ENCODE data around the gene TMPRSS9. TPM values are rescaled to one million over a fixed set of nuclear protein-coding genes. Genes with fewer than 3 reads are reported as not detected.

TMPRSS9 gene
- polyA plus RNA-seq, 1 donor from 2014 or later = not detected

GRCh38 chr19:2433854-2434253 is 73.8 kb downstream of the TMPRSS9 start:
- no peaks in the 10 kb centered on the region for H3F3A ChIP-seq (ENCODE audit: insufficient read depth, low read length, poor library complexity, severe bottlenecking)
- TF ChIP-seq POLR2AphosphoS5 (IDR thresholded peaks at IDR 0.05) = no peak

GRCh38 chr19:2434267-2434666 is 74.2 kb downstream of the TMPRSS9 start:
- H3K9me3 ChIP-seq (ENCODE audit: low read length) = no peaks in the 10 kb centered on the region
- H3K9me2 ChIP-seq (ENCODE audit: insufficient read depth, low read length) = no peaks in the 10 kb centered on the region
- H3K9ac ChIP-seq (ENCODE audit: low read length) = no peak overlapping the region
- no peaks in the 10 kb centered on the region for H3K27me3 ChIP-seq (ENCODE audit: insufficient read depth, low read depth, low read length)
- peaks cover 7% of the 10 kb centered on the region for H3K36me3 ChIP-seq (ENCODE audit: insufficient read depth, low read length)
- H3K79me2 ChIP-seq (replicated peaks; ENCODE audit: insufficient read depth, low read length) = no peaks in the 10 kb centered on the region
- TF ChIP-seq TAF1 (IDR thresholded peaks at IDR 0.05; ENCODE audit: low read depth) (no peak), REST (IDR thresholded peaks at IDR 0.05; ENCODE audit: borderline replicate concordance) (no peak), EP300 (conservative IDR thresholded peaks at IDR 0.05; ENCODE audit: poor library complexity, severe bottlenecking) (no peak), RAD21 (conservative IDR thresholded peaks at IDR 0.05) (no peak), EZH2 (IDR thresholded peaks at IDR 0.05; ENCODE audit: borderline replicate concordance, insufficient read depth, low read length, poor library complexity, severe bottlenecking) (no peak), SMC3 (conservative IDR thresholded peaks at IDR 0.05; ENCODE audit: poor library complexity) (no peak), POLR2AphosphoS5 (IDR thresholded peaks at IDR 0.05) (no peak), MXI1 (conservative IDR thresholded peaks at IDR 0.05; ENCODE audit: poor library complexity, severe bottlenecking) (no peak), CTCF (IDR thresholded peaks at IDR 0.05; ENCODE audit: poor library complexity, severe bottlenecking) (no peak)
- H3F3A ChIP-seq (ENCODE audit: insufficient read depth, low read length, poor library complexity, severe bottlenecking) = no peaks in the 10 kb centered on the region
- H3K4me3 ChIP-seq (ENCODE audit: low read length) = no peak overlapping the region
- H4K20me1 ChIP-seq (ENCODE audit: insufficient read depth) = no peaks in the 10 kb centered on the region
- no peak overlapping the region for H3K27ac ChIP-seq (ENCODE audit: low read length)
- H3K4me2 ChIP-seq (ENCODE audit: low read length) = no peak overlapping the region
- no peak overlapping the region for H2AFZ ChIP-seq (ENCODE audit: low read depth, low read length)

More at GRCh38 chr19:2433854-2434253, 73.8 kb downstream of the TMPRSS9 start:
- no peak overlapping the region for H2AFZ ChIP-seq (ENCODE audit: low read depth, low read length)
- no peak overlapping the region for H3K4me2 ChIP-seq (ENCODE audit: low read length)
- H3K4me3 ChIP-seq (ENCODE audit: low read length) = no peak overlapping the region
- peaks cover 7% of the 10 kb centered on the region for H3K36me3 ChIP-seq (ENCODE audit: insufficient read depth, low read length)
- no peaks in the 10 kb centered on the region for H3K79me2 ChIP-seq (replicated peaks; ENCODE audit: insufficient read depth, low read length)
- no peaks in the 10 kb centered on the region for H3K9me2 ChIP-seq (ENCODE audit: insufficient read depth, low read length)
- H3K9me3 ChIP-seq (ENCODE audit: low read length) = no peaks in the 10 kb centered on the region
- H3K27me3 ChIP-seq (ENCODE audit: insufficient read depth, low read depth, low read length) = no peaks in the 10 kb centered on the region
- H3K9ac ChIP-seq (ENCODE audit: low read length) = no peak overlapping the region
- H3K27ac ChIP-seq (ENCODE audit: low read length) = no peak overlapping the region
- no peaks in the 10 kb centered on the region for H4K20me1 ChIP-seq (ENCODE audit: insufficient read depth)

Measured in neural cell (in vitro differentiated cells).